K562 (cell line): ENCODE measurements around the gene EEA1. TPM values are rescaled to one million over a fixed set of nuclear protein-coding genes. Genes with fewer than 3 reads are reported as not detected.
A peak's percentile ranks its signal among the peaks of the same experiment; 100 is the strongest.

ENCODE experiments used
- CBFA2T2 ChIP-seq: fragments of 450-650 bp; conservative IDR thresholded peaks from 2 replicates; pipeline ENCODE4 v1.6.1; 2017; ENCODE audit warnings: mild to moderate bottlenecking
- CREM ChIP-seq: IDR thresholded peaks from 2 replicates; pipeline ENCODE4 v1.6.1; 2014; ENCODE audit warnings: antibody characterized with exemption, low read depth
- DPF2 ChIP-seq: fragments of 450-650 bp; IDR thresholded peaks from 2 replicates; pipeline ENCODE4 v1.6.1; 2016
- HEY1 ChIP-seq: fragments of 250-450 bp; sonication (Bioruptor Pico); IDR thresholded peaks from 2 replicates; pipeline ENCODE4 v1.5.0; 2020; ENCODE audit warnings: mild to moderate bottlenecking, moderate library complexity, borderline replicate concordance
- HMG20B ChIP-seq: fragments of 250-450 bp; sonication (Bioruptor Pico); IDR thresholded peaks from 2 replicates; pipeline ENCODE4 v1.5.0; 2021; ENCODE audit warnings: mild to moderate bottlenecking
- HMGN3 ChIP-seq: IDR thresholded peaks from 2 replicates; pipeline ENCODE4 v1.6.1; 2011; ENCODE audit warnings: borderline replicate concordance, low read depth, mild to moderate bottlenecking, mixed read lengths, low read length; ENCODE audit not compliant: insufficient read length; ENCODE audit errors: extremely low read depth
- NFE2 ChIP-seq: IDR thresholded peaks from 2 replicates; pipeline ENCODE4 v1.6.1; 2014; ENCODE audit warnings: antibody characterized with exemption, low read depth
- RB1 ChIP-seq: fragments of 450-650 bp; IDR thresholded peaks from 2 replicates; pipeline ENCODE4 v1.6.1; 2017; ENCODE audit warnings: low read depth, mild to moderate bottlenecking
- SMARCE1 ChIP-seq: fragments of 450-650 bp; IDR thresholded peaks from 2 replicates; pipeline ENCODE4 v1.7.1; 2016; ENCODE audit warnings: mild to moderate bottlenecking
- SNIP1 ChIP-seq: fragments of 450-650 bp; IDR thresholded peaks from 2 replicates; pipeline ENCODE4 v1.7.1; 2017; ENCODE audit warnings: low read depth, mild to moderate bottlenecking
- TCF3 ChIP-seq: sonication (generic); formaldehyde crosslinking; IDR thresholded peaks from 2 replicates; pipeline ENCODE4 v1.4.0; 2020; ENCODE audit warnings: mild to moderate bottlenecking, missing genetic modification reagents
- ZEB2 ChIP-seq: fragments of 450-650 bp; IDR thresholded peaks from 2 replicates; pipeline ENCODE4 v1.6.1; 2016
- ZNF197 ChIP-seq: fragments of 200-800 bp; sonication (Bioruptor generic); IDR thresholded peaks from 2 replicates; pipeline ENCODE4 v1.6.1; 2016; ENCODE audit warnings: low read depth, missing genetic modification characterization, missing compliant biosample characterization
- ZNF24 ChIP-seq: fragments of 450-650 bp; IDR thresholded peaks from 2 replicates; pipeline ENCODE4 v1.6.1; 2016
- ZNF507 ChIP-seq: conservative IDR thresholded peaks from 2 replicates; pipeline ENCODE4 v1.6.1; 2017; ENCODE audit warnings: missing genetic modification characterization, missing compliant biosample characterization
- ZNF766 ChIP-seq: fragments of 200-800 bp; sonication (Bioruptor generic); conservative IDR thresholded peaks from 2 replicates; pipeline ENCODE4 v1.6.1; 2016; ENCODE audit warnings: missing genetic modification characterization, missing compliant biosample characterization
- polyA plus RNA-seq, 8 experiments: library from polyadenylated mRNA; depleted of rRNA in 4 of 8; stranded (reverse) in 5 of 8; unstranded in 3 of 8; fragments of >200 nt; fragmentation: Nextera tagmentation in 2 of 8; fragmentation: Illumina TruSeq in 1 of 8; extraction: Ambion mirVana in 2 of 8; extraction: Trizol in 1 of 8; gene quantifications; 2 replicates each; pipeline versions ENCODE4 v1.2.1 to v1.2.3, GENCODE V29; 2011 to 2014; ENCODE audit warnings: inconsistent platforms in 1 of 8, missing spikeins in 1 of 8
- total RNA-seq, 7 experiments: library from RNA; depleted of rRNA in 6 of 7; stranded (reverse); fragments of >200 nt in 6 of 7; fragmentation: Illumina TruSeq in 2 of 7; extraction: Trizol in 2 of 7; gene quantifications; 2 replicates each; pipeline versions ENCODE4 v1.2.1 to v1.2.3, GENCODE V29; 2011 to 2021; ENCODE audit warnings: low replicate concordance in 1 of 7
- TF ChIP-seq, protein P1 (sequence below), 2 experiments: fragments of 450-650 bp in 1 of 2; sonication (generic) in 1 of 2; formaldehyde crosslinking in 1 of 2; IDR thresholded peaks in 1 of 2; conservative IDR thresholded peaks in 1 of 2; 2 replicates each; pipeline versions ENCODE4 v1.6.1 to v1.8.1; 2016 to 2023; ENCODE audit warnings: mild to moderate bottlenecking in 2 of 2, moderate library complexity in 2 of 2, inconsistent platforms in 1 of 2, missing genetic modification reagents in 1 of 2
- TF ChIP-seq, protein P2 (sequence below): fragments of 250-450 bp; sonication (Bioruptor Pico); IDR thresholded peaks from 2 replicates; pipeline ENCODE4 v1.8.0; 2021; ENCODE audit warnings: mild to moderate bottlenecking, moderate library complexity
- TF ChIP-seq, protein P3 (sequence below), 2 experiments: fragments of 150-350 bp in 1 of 2; IDR thresholded peaks; 2 replicates each; pipeline ENCODE4 v1.6.1; 2012 to 2016; ENCODE audit warnings: low read depth in 2 of 2, low read length in 2 of 2, mild to moderate bottlenecking in 1 of 2, moderate library complexity in 1 of 2

The EEA1 gene
- total and polyA plus RNA-seq, 9 of the 15 experiments (the other 6 are each of a cell fraction or from before 2014, with no cell fraction given): 3.5 to 17.1 (median 7.5) TPM

DNA sequence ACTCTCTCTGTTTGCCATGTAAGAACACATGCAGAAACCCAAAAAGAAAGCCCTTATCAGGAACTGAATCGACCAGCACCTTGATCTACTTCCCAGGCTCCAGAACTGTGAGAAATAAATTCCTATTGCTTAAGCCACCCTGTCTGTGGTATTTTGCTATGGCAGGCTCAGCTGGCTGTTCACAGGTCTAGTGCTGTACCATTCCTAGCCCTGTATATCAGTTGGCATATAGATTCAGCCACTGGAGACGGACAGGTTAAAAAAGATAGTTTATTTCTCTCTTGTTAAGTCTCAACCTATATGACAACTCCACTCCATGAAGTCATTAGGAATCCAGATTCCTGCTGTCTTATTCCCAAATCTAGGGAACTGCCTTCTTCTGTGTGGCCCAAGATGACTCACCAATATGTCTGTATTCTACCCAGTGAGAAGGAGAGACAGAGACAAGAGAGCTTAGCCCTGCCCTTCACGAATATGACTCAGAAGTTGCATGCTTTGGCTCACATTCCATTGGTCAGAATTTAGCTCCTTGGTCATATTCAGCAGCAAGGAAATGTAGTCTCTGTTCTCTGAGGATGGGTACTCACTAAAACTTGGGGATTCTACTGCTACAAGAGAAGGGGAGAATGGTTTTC, 169.3 kb downstream of the EEA1 start (continued):
- TF ChIP-seq, protein P1, sequence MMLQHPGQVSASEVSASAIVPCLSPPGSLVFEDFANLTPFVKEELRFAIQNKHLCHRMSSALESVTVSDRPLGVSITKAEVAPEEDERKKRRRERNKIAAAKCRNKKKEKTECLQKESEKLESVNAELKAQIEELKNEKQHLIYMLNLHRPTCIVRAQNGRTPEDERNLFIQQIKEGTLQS (IDR thresholded peaks at IDR 0.05): peak; percentile 87
- TF ChIP-seq, protein P1 (CRISPR knock-in tag; conservative IDR thresholded peaks at IDR 0.05): 0 out of 2 replicates have a peak, but pooled peaks have one; percentile 44
- TF ChIP-seq ZNF766 (CRISPR knock-in tag) (no peak), SNIP1 (no peak), RB1 (no peak), ZNF197 (CRISPR knock-in tag) (no peak), NFE2 (0 out of 2 replicates have a peak, but pooled peaks have one; percentile 4), TCF3 (CRISPR knock-in tag) (no peak), CBFA2T2 (no peak), CREM (no peak), ZNF507 (tag) (no peak), HMG20B (CRISPR knock-in tag) (no peak), DPF2 (0 out of 2 replicates have a peak, but pooled peaks have one; percentile 19), ZEB2 (no peak), HEY1 (no peak), ZNF24 (no peak), HMGN3 (no peak), SMARCE1 (no peak)
- TF ChIP-seq, protein P2, sequence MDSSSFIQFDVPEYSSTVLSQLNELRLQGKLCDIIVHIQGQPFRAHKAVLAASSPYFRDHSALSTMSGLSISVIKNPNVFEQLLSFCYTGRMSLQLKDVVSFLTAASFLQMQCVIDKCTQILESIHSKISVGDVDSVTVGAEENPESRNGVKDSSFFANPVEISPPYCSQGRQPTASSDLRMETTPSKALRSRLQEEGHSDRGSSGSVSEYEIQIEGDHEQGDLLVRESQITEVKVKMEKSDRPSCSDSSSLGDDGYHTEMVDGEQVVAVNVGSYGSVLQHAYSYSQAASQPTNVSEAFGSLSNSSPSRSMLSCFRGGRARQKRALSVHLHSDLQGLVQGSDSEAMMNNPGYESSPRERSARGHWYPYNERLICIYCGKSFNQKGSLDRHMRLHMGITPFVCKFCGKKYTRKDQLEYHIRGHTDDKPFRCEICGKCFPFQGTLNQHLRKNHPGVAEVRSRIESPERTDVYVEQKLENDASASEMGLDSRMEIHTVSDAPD (CRISPR knock-in tag): no peak
- TF ChIP-seq, protein P3, sequence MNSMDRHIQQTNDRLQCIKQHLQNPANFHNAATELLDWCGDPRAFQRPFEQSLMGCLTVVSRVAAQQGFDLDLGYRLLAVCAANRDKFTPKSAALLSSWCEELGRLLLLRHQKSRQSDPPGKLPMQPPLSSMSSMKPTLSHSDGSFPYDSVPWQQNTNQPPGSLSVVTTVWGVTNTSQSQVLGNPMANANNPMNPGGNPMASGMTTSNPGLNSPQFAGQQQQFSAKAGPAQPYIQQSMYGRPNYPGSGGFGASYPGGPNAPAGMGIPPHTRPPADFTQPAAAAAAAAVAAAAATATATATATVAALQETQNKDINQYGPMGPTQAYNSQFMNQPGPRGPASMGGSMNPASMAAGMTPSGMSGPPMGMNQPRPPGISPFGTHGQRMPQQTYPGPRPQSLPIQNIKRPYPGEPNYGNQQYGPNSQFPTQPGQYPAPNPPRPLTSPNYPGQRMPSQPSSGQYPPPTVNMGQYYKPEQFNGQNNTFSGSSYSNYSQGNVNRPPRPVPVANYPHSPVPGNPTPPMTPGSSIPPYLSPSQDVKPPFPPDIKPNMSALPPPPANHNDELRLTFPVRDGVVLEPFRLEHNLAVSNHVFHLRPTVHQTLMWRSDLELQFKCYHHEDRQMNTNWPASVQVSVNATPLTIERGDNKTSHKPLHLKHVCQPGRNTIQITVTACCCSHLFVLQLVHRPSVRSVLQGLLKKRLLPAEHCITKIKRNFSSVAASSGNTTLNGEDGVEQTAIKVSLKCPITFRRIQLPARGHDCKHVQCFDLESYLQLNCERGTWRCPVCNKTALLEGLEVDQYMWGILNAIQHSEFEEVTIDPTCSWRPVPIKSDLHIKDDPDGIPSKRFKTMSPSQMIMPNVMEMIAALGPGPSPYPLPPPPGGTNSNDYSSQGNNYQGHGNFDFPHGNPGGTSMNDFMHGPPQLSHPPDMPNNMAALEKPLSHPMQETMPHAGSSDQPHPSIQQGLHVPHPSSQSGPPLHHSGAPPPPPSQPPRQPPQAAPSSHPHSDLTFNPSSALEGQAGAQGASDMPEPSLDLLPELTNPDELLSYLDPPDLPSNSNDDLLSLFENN (IDR thresholded peaks at IDR 0.05; ENCODE audit: low read depth in 2 of 2, low read length in 2 of 2): no peak
- TF ChIP-seq, all 486 proteins: peak for 15
